Measurements from ENCODE around the gene FRY. TPM values are rescaled to one million over a fixed set of nuclear protein-coding genes. Genes with fewer than 3 reads are reported as not detected.
A peak's percentile ranks its signal among the peaks of the same experiment; 100 is the strongest.

FRY gene
- total and polyA plus RNA-seq, 2 of the 13 experiments (the other 11 are each of a cell fraction or from before 2014, with no cell fraction given), result 8.2 to 13.1 TPM

DNA sequence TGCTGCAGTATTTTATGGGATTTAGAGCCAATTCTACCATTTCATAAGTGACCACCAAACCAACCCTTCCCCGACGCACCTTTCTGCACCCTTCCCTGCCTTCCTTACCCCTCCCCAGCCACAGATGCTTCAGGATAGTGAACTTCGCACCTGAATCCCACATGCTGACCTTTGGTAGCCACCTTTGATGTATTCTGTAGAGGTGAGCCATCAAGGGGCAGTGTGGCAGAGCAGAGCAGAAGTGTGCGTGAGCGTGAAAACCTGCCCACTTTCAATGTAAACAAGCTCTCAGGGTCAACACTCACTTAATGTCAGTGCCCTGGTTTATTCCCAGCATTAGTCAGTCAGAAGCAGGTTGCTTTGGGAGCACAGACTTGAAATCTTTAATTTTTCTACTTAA lies 107.7 kb downstream of the FRY start (continued):
- no peak for TF ChIP-seq MTF1 (CRISPR knock-in tag; IDR thresholded peaks at IDR 0.05)
- peak; percentile 69; the same call in 1 of the 2 replicates for TF ChIP-seq TFAP4 (IDR thresholded peaks at IDR 0.05; ENCODE audit: borderline replicate concordance, low read depth)
- no peak for TF ChIP-seq STAT5B (CRISPR knock-in tag; IDR thresholded peaks at IDR 0.05)
- TF ChIP-seq PAX8 (CRISPR knock-in tag; IDR thresholded peaks at IDR 0.05; ENCODE audit: borderline replicate concordance), result no peak
- TF ChIP-seq MEIS2 (CRISPR knock-in tag; IDR thresholded peaks at IDR 0.05), result peak; percentile 54; the same call in 1 of the 2 replicates
- no peak for TF ChIP-seq HNRNPK (IDR thresholded peaks at IDR 0.05; ENCODE audit: low read depth, low read length, poor library complexity, severe bottlenecking)
- no peak for TF ChIP-seq MYNN (CRISPR knock-in tag; IDR thresholded peaks at IDR 0.05; ENCODE audit: low read depth)
- TF ChIP-seq ZBTB40 (IDR thresholded peaks at IDR 0.05), result no peak
- TF ChIP-seq ZBTB40 (CRISPR knock-in tag; IDR thresholded peaks at IDR 0.05), result peak; percentile 42; the same call in 1 of the 2 replicates
- no peak for TF ChIP-seq NFE2 (CRISPR knock-in tag; IDR thresholded peaks at IDR 0.05)
- TF ChIP-seq GATAD2A (CRISPR knock-in tag; IDR thresholded peaks at IDR 0.05), result peak; percentile 98
- peak; percentile 75; the same call in 1 of the 2 replicates for TF ChIP-seq ZNF580 (CRISPR knock-in tag; IDR thresholded peaks at IDR 0.05; ENCODE audit: borderline replicate concordance, low read depth)
- TF ChIP-seq, protein P1, sequence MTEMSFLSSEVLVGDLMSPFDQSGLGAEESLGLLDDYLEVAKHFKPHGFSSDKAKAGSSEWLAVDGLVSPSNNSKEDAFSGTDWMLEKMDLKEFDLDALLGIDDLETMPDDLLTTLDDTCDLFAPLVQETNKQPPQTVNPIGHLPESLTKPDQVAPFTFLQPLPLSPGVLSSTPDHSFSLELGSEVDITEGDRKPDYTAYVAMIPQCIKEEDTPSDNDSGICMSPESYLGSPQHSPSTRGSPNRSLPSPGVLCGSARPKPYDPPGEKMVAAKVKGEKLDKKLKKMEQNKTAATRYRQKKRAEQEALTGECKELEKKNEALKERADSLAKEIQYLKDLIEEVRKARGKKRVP (CRISPR knock-in tag; IDR thresholded peaks at IDR 0.05), result no peak
- TF ChIP-seq ZNF563 (CRISPR knock-in tag; IDR thresholded peaks at IDR 0.05), result no peak
- TF ChIP-seq CC2D1A (CRISPR knock-in tag; IDR thresholded peaks at IDR 0.05), result no peak
- TF ChIP-seq, protein P2, sequence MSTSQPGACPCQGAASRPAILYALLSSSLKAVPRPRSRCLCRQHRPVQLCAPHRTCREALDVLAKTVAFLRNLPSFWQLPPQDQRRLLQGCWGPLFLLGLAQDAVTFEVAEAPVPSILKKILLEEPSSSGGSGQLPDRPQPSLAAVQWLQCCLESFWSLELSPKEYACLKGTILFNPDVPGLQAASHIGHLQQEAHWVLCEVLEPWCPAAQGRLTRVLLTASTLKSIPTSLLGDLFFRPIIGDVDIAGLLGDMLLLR (CRISPR knock-in tag; IDR thresholded peaks at IDR 0.05), result no peak
- no peak for TF ChIP-seq SP2 (CRISPR knock-in tag; IDR thresholded peaks at IDR 0.05)
- no peak for TF ChIP-seq SOX13 (IDR thresholded peaks at IDR 0.05)
- peak in 1 of 2 experiments; percentile 77; a peak in 2 of 4 replicates for TF ChIP-seq SOX13 (CRISPR knock-in tag; conservative IDR thresholded peaks at IDR 0.05 in 1 of 2, IDR thresholded peaks at IDR 0.05 in 1 of 2)
- no peak for TF ChIP-seq PRPF4 (IDR thresholded peaks at IDR 0.05; ENCODE audit: low read depth, low read length, poor library complexity, severe bottlenecking)

All from HepG2 (cell line).